Measurements from ENCODE around the gene TEC. TPM values are rescaled to one million over a fixed set of nuclear protein-coding genes. Genes with fewer than 3 reads are reported as not detected.
A peak's percentile ranks its signal among the peaks of the same experiment; 100 is the strongest.

The TEC gene
- total RNA-seq, 6 donors from 2014 or later: 5.9 to 26.2 (median 10.1) TPM

DNA sequence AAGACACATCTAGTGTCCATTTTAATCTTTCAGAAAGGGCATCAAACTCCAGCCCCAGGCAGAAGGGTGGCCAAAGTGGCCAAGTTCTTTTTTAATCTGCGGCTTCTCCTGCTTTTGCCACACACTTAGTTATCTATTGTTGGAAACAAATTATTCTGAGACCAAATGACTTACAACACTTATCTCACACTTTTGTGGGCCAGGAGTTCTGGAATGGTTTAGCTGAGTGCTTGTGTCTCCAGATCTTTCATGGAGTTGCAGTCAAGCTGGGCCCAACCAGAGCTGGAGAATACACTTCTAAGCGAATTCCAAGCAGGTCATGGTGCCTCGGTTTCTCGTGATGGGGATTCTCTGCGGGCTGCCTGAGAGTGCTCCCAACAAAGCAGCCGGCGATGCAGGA, 139.5 kb downstream of the TEC start:
- TF ChIP-seq POLR2A (IDR thresholded peaks at IDR 0.05) (no peak), POLR2AphosphoS5 (IDR thresholded peaks at IDR 0.05) (no peak), EP300 (IDR thresholded peaks at IDR 0.05) (no peak)
- TF ChIP-seq, protein P1, sequence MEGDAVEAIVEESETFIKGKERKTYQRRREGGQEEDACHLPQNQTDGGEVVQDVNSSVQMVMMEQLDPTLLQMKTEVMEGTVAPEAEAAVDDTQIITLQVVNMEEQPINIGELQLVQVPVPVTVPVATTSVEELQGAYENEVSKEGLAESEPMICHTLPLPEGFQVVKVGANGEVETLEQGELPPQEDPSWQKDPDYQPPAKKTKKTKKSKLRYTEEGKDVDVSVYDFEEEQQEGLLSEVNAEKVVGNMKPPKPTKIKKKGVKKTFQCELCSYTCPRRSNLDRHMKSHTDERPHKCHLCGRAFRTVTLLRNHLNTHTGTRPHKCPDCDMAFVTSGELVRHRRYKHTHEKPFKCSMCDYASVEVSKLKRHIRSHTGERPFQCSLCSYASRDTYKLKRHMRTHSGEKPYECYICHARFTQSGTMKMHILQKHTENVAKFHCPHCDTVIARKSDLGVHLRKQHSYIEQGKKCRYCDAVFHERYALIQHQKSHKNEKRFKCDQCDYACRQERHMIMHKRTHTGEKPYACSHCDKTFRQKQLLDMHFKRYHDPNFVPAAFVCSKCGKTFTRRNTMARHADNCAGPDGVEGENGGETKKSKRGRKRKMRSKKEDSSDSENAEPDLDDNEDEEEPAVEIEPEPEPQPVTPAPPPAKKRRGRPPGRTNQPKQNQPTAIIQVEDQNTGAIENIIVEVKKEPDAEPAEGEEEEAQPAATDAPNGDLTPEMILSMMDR (IDR thresholded peaks at IDR 0.05): no peak
- H3K27ac ChIP-seq: peak overlapping the region in 1 of 4 donors; percentile 55
- DNase-seq (no peak), ATAC-seq (ENCODE audit: low FRiP score in 2 of 2) (no peak)
- 83 to 99% methylated on average over 7 of the region's 7 CpGs for WGBS, 2 donors
- H3K4me1 ChIP-seq: peaks cover 7 to 31% (median 23%) of the 10 kb centered on the region in 4 donors
- H3K27me3 ChIP-seq: no peaks in the 10 kb centered on the region
- H3K36me3 ChIP-seq: no peaks in the 10 kb centered on the region
- H3K4me3 ChIP-seq: no peak overlapping the region
- no peaks in the 10 kb centered on the region for H3K9me3 ChIP-seq

DNA sequence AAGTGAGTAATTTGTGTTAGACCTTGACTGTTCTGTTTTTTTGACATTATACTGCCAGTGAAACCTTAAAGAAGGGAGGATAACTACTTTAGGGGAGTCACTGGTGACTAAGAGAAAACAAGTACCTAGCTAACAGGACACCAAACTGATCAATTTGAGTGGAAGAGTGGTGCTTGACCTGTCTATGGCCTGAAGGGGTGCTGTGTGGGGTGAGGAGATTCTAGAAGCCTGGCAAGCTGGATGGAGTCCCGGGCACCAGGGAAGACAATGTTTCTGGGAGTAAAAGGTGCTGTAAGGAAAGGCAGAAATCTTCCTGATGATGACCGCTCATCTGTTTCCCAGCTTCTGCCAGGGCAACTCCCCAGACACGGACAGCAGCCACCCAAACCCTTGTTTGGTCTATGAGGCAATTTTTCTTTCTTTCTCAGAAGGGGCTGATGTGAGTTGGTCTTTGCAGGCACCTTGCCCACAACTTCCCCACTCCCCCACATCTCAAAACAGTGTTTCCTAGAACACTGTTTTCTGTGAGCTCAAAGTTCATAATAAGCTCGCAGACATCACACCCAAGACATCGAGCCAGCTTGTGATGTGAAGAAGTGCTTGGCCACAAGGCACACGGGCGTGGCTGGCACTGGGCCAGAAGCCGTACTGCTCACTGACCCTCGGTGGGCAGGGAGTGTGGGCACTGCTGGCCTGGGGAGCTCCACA, 140.2 kb downstream of the TEC start:
- WGBS, 2 donors: 34% methylated on average over 9 of the region's 9 CpGs
- no peak for TF ChIP-seq POLR2A (IDR thresholded peaks at IDR 0.05)
- TF ChIP-seq, protein P1 (IDR thresholded peaks at IDR 0.05): no peak
- no peak for TF ChIP-seq POLR2AphosphoS5 (IDR thresholded peaks at IDR 0.05)
- TF ChIP-seq EP300 (IDR thresholded peaks at IDR 0.05): no peak

DNA sequence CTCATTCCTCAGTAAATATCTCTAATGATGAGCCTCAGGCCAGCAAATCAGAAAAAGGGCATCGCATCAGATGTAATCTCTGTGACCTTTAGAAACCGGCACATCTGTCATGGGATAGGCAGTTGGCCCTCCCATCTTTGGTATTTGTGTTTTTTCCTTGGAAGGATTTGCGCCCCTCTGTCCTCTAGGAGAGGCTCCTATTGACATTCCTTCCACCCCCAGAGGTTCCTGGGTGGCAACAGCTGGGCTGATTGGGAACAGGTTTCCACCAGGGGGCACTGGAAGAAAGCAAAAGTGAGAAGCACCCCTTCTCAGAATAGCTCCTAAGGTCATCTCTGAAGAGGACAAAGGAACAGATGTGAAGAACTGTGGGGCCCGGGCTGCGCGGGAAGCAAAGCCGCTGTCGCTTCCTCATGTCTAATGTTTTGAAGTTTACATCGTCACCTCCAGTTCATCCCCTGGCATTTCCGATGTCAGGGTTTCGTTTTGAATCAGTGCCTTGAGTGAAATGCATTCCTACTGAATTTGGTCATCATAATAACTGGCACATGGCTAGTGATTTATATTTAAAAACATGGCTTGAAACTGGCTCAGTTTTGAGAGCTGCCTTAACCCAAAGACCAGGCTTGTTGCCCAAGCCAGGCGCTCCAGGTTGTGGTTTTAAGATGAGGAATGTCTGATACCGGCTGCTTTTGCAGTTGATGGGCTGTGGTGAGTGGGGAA, 141.8 kb downstream of the TEC start:
- peak overlapping the region; percentile 40 to 57 (median 52) for H3K27ac ChIP-seq
- DNase-seq (peak; percentile 44 to 72), ATAC-seq (ENCODE audit: low FRiP score in 2 of 2) (peak; percentile 68 to 71)
- 12 to 13% methylated on average over 12 to 13 of the region's 13 CpGs for WGBS, 2 donors
- peak in 1 of 2 donors; percentile 45 for TF ChIP-seq POLR2AphosphoS5 (IDR thresholded peaks at IDR 0.05)
- no peak for TF ChIP-seq POLR2A (IDR thresholded peaks at IDR 0.05)
- TF ChIP-seq, protein P1 (IDR thresholded peaks at IDR 0.05): peak; percentile 48 to 62 (median 52)
- peak in 1 of 4 donors; percentile 33 for TF ChIP-seq EP300 (IDR thresholded peaks at IDR 0.05)
- no peaks in the 10 kb centered on the region for H3K36me3 ChIP-seq
- no peaks in the 10 kb centered on the region for H3K9me3 ChIP-seq
- peaks cover 7 to 31% (median 22%) of the 10 kb centered on the region in 4 donors for H3K4me1 ChIP-seq
- peak overlapping the region in 2 of 4 donors; percentile 19 to 30 for H3K4me3 ChIP-seq
- no peaks in the 10 kb centered on the region for H3K27me3 ChIP-seq

More for the DNA sequence above, 140.2 kb downstream of the TEC start:
- H3K27ac ChIP-seq: peak overlapping the region in 1 of 4 donors; percentile 55
- no peak overlapping the region for H3K4me3 ChIP-seq
- DNase-seq (peak in 1 of 2 donors; percentile 69), ATAC-seq (ENCODE audit: low FRiP score in 2 of 2) (no peak)
- no peaks in the 10 kb centered on the region for H3K36me3 ChIP-seq
- no peaks in the 10 kb centered on the region for H3K27me3 ChIP-seq
- no peaks in the 10 kb centered on the region for H3K9me3 ChIP-seq
- H3K4me1 ChIP-seq: peaks cover 7 to 31% (median 23%) of the 10 kb centered on the region in 4 donors

DNA sequence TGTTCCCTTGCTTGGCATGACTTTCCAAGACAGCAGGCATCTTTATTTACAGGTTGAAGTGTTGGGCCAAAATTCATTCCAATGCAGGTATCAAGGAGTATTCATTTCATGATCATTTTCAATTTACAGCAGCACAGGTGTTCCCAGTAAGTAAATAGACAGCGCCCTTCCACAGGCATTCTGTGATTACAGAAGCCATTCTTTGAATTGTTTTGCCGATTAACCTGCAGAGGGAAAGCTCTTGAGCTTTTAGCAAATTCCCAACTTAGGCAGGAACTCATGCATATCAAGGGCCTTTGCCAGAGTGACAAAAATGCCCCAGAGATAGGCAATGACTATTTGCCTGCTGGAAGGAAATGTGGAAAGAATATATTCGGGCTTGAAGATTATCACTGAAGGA, 142.4 kb downstream of the TEC start:
- Histone ChIP-seq H3K27me3 (no peaks in the 10 kb centered on the region), H3K9me3 (no peaks in the 10 kb centered on the region), H3K27ac (peak overlapping the region; percentile 40 to 57 (median 52)), H3K4me3 (peak overlapping the region in 1 of 4 donors; percentile 30), H3K36me3 (no peaks in the 10 kb centered on the region), H3K4me1 (peaks cover 7 to 31% (median 22%) of the 10 kb centered on the region in 4 donors)
- DNase-seq (no peak), ATAC-seq (ENCODE audit: low FRiP score in 2 of 2) (peak in 1 of 2 donors; percentile 25)
- peak in 1 of 4 donors; percentile 14 for TF ChIP-seq EP300 (IDR thresholded peaks at IDR 0.05)
- TF ChIP-seq, protein P1 (IDR thresholded peaks at IDR 0.05): no peak
- WGBS, 2 donors: 32 to 46% methylated on average over 3 of the region's 3 CpGs
